HCT116 (cell line): ENCODE results near the gene SIGLEC12. TPM values are rescaled to one million over a fixed set of nuclear protein-coding genes. Genes with fewer than 3 reads are reported as not detected.

Source experiments
- ATAC-seq: fragments of 200-7000 bp; cut with Tn5 transposase; 2 replicates; pipeline ENCODE4 v1.9.1; 2020; ENCODE audit warnings: mild to moderate bottlenecking, moderate library complexity
- BruUV-seq: library from RNA; stranded (reverse); fragments of 400-500 nt; replicated peaks from 2 replicates; lab custom pipeline; 2021; lab: Mats Ljungman, UMichigan
- CTCF ChIA-PET: fragments of 300-600 bp; sonication (Branson Sonifier 250); formaldehyde crosslinking; loops from one replicate; lab custom pipeline; 2021; ENCODE audit warnings: antibody characterized with exemption; lab: Charles Lee
- POLR2A ChIA-PET: fragments of 300-600, 350-600 bp; sonication (Branson Sonifier 250); formaldehyde crosslinking; loops from one replicate; lab custom pipeline; 2021; ENCODE audit warnings: antibody characterized with exemption; lab: Charles Lee
- RAD21 ChIA-PET, 2 experiments: fragments of 300-600 bp; sonication (Branson Sonifier 250); formaldehyde crosslinking; loops; one replicate each; lab custom pipeline; 2023; ENCODE audit warnings: low total read pairs in 2 of 2; ENCODE audit not compliant: uncharacterized antibody in 2 of 2, unreplicated experiment in 2 of 2, low non-redundant PET in 1 of 2; lab: Charles Lee
- DNase-seq: peaks from one replicate; pipeline ENCODE4 v3.0.0-alpha.2; 2010; ENCODE audit warnings: low read depth, low spot score
- H2AFZ ChIP-seq: fragments of 200-600 bp; shearing (Covaris generic), sonication (generic); 2 replicates; pipeline ENCODE4 v1.6.1; 2017; ENCODE audit warnings: low read depth, mixed run types, mixed read lengths, antibody characterized with exemption, low read length; ENCODE audit not compliant: poor library complexity, severe bottlenecking
- H3K27ac ChIP-seq: 2 replicates; pipeline ENCODE4 v1.5.1; 2012; ENCODE audit warnings: low read depth, low read length
- H3K27me3 ChIP-seq: fragments of 200-600 bp; sonication (generic); 2 replicates; pipeline ENCODE4 v1.6.1; 2016; ENCODE audit warnings: mixed run types, low read length, mixed read lengths; ENCODE audit not compliant: insufficient read depth
- H3K36me3 ChIP-seq, 2 experiments: fragments of 200-500 bp in 1 of 2; fragments of 200-600 bp in 1 of 2; sonication (Bioruptor generic) in 1 of 2; sonication (generic) in 1 of 2; 2 replicates each; pipeline versions ENCODE4 v1.5.1 to v1.6.1; 2014 to 2016; ENCODE audit warnings: low read length in 2 of 2, inconsistent platforms in 1 of 2, mixed read lengths in 1 of 2, mixed run types in 1 of 2; ENCODE audit not compliant: insufficient read depth in 2 of 2, control insufficient read depth in 1 of 2
- H3K4me1 ChIP-seq, 2 experiments: fragments of 200-600 bp in 1 of 2; sonication (generic) in 1 of 2; 2 replicates each; pipeline versions ENCODE4 v1.5.1 to v1.6.1; 2012 to 2017; ENCODE audit warnings: low read length in 2 of 2, inconsistent platforms in 1 of 2, mild to moderate bottlenecking in 1 of 2, mixed read lengths in 1 of 2, mixed run types in 1 of 2, moderate library complexity in 1 of 2; ENCODE audit not compliant: insufficient read depth in 2 of 2, control insufficient read depth in 1 of 2
- H3K4me2 ChIP-seq: fragments of 200-600 bp; sonication (generic); 2 replicates; pipeline ENCODE4 v1.6.1; 2017; ENCODE audit warnings: mixed run types, low read length, mixed read lengths
- H3K4me3 ChIP-seq, 2 experiments: fragments of 200-600 bp in 1 of 2; sonication (generic) in 1 of 2; replicated peaks in 1 of 2; 2 replicates each; pipeline ENCODE4 v1.5.1; 2011 to 2016; ENCODE audit warnings: low read length in 2 of 2, control low read depth in 1 of 2, low read depth in 1 of 2, mild to moderate bottlenecking in 1 of 2, mixed read lengths in 1 of 2, mixed run types in 1 of 2
- H3K79me2 ChIP-seq: fragments of 200-600 bp; sonication (generic); 2 replicates; pipeline ENCODE4 v1.6.1; 2017; ENCODE audit warnings: mild to moderate bottlenecking, mixed run types, low read length, moderate library complexity, mixed read lengths; ENCODE audit not compliant: insufficient read depth
- H3K9ac ChIP-seq: fragments of 200-600 bp; sonication (generic); 2 replicates; pipeline ENCODE4 v1.6.1; 2016; ENCODE audit warnings: low read length, mixed read lengths
- H3K9me2 ChIP-seq: fragments of 200-600 bp; sonication (generic), shearing (Covaris generic); 2 replicates; pipeline ENCODE4 v1.6.1; 2017; ENCODE audit warnings: mixed run types, mild to moderate bottlenecking, moderate library complexity; ENCODE audit not compliant: insufficient read depth
- H3K9me3 ChIP-seq, 2 experiments: fragments of 200-500 bp in 1 of 2; fragments of 200-600 bp in 1 of 2; sonication (Bioruptor generic) in 1 of 2; sonication (generic) in 1 of 2; 2 replicates each; pipeline ENCODE4 v1.6.1; 2014 to 2017; ENCODE audit warnings: low read length in 2 of 2, mixed read lengths in 2 of 2, inconsistent platforms in 1 of 2, low read depth in 1 of 2, mild to moderate bottlenecking in 1 of 2, mixed run types in 1 of 2, moderate library complexity in 1 of 2; ENCODE audit not compliant: control insufficient read depth in 1 of 2, insufficient read depth in 1 of 2
- H4K20me1 ChIP-seq: fragments of 200-600 bp; sonication (generic), shearing (Covaris generic); 2 replicates; pipeline ENCODE4 v1.6.1; 2017; ENCODE audit warnings: mixed run types, mild to moderate bottlenecking, moderate library complexity; ENCODE audit not compliant: insufficient read depth
- EGR1 ChIP-seq: IDR thresholded peaks from 2 replicates; pipeline ENCODE4 v1.6.1; 2012; ENCODE audit warnings: low read depth
- YY1 ChIP-seq: IDR thresholded peaks from 2 replicates; pipeline ENCODE4 v1.6.1; 2011; ENCODE audit warnings: low read length, low read depth, moderate library complexity, mild to moderate bottlenecking; ENCODE audit not compliant: insufficient replicate concordance; ENCODE audit errors: extremely low read depth
- intact Hi-C: fragments of 100-400 bp; cut with micrococcal nuclease; formaldehyde crosslinking; loops from 2 replicates; pipeline ENCODE4 v1.10.0; 2022
- total RNA-seq: library from RNA; stranded (reverse); gene quantifications from one replicate; pipeline ENCODE4 v1.2.1, GENCODE V29; 2021; ENCODE audit not compliant: unreplicated experiment

SIGLEC12 gene
- total RNA-seq, 1 experiment from 2014 or later: not detected

GRCh38 chr19:51441410-51442390 lies 59.9 kb downstream of the SIGLEC12 start:
- DNase-seq: no peak
- no TSS peak for BruUV-seq
- no peaks in the 10 kb centered on the region for H4K20me1 ChIP-seq
- H3K4me3 ChIP-seq: peak overlapping the region; percentile 1 to 41; a peak in 3 of 4 replicates
- no peak for TF ChIP-seq YY1
- TF ChIP-seq EGR1: peak; percentile 79
- peaks cover 13 to 18% of the 10 kb centered on the region in 2 experiments for H3K4me1 ChIP-seq
- ChIA-PET POLR2A (no interaction called here), RAD21 (no interaction called here), CTCF (interaction anchor here (1.2 kb wide), 1 partner anchor 20 kb away, joined by 3 read pairs; no protein-coding TSS in a partner anchor)
- H3K36me3 ChIP-seq: no peaks in the 10 kb centered on the region
- H3K27me3 ChIP-seq: peaks cover 15% of the 10 kb centered on the region
- intact Hi-C loops: no loop called here
- H3K9ac ChIP-seq: peak overlapping the region; percentile 30; the same call in 1 of the 2 replicates
- peak; percentile 74 for ATAC-seq
- H3K79me2 ChIP-seq: no peaks in the 10 kb centered on the region
- no peaks in the 10 kb centered on the region for H3K9me2 ChIP-seq
- peak overlapping the region; percentile 73 for H3K4me2 ChIP-seq
- peak overlapping the region; percentile 59 for H2AFZ ChIP-seq
- no peak overlapping the region for H3K27ac ChIP-seq
- no peaks in the 10 kb centered on the region for H3K9me3 ChIP-seq

Other genes starting within 250 kb of the SIGLEC12 start
- not detected for gene IGLON5, start 190.2 kb downstream of the SIGLEC12 start, total RNA-seq
- gene VSIG10L, start 159.7 kb downstream of the SIGLEC12 start, total RNA-seq: 4.6 TPM
- gene ETFB, start 135.4 kb downstream of the SIGLEC12 start, total RNA-seq: 140 TPM
- 1.8 TPM for gene CLDND2, start 132.8 kb downstream of the SIGLEC12 start, total RNA-seq
- gene NKG7, start 129.1 kb downstream of the SIGLEC12 start, total RNA-seq: not detected
- gene LIM2, start 113.8 kb downstream of the SIGLEC12 start, total RNA-seq: not detected
- gene C19orf84, start 111.2 kb downstream of the SIGLEC12 start, total RNA-seq: not detected
- not detected for gene SIGLEC10, start 84.2 kb downstream of the SIGLEC12 start, total RNA-seq
- gene SIGLEC8, start 43.3 kb downstream of the SIGLEC12 start, total RNA-seq: not detected
- gene CEACAM18, start 23.3 kb downstream of the SIGLEC12 start, total RNA-seq: not detected
- not detected for gene SIGLEC6, start 29.9 kb upstream of the SIGLEC12 start, total RNA-seq
- gene ZNF175, start 69.5 kb upstream of the SIGLEC12 start, total RNA-seq: 9.3 TPM
- not detected for gene SIGLEC5, start 128.6 kb upstream of the SIGLEC12 start, total RNA-seq
- not detected for gene SIGLEC14, start 145.0 kb upstream of the SIGLEC12 start, total RNA-seq
- gene SPACA6, start 191.5 kb upstream of the SIGLEC12 start, total RNA-seq: 13.9 TPM
- gene HAS1, start 222.2 kb upstream of the SIGLEC12 start, total RNA-seq: not detected